GM12875 (cell line): ENCODE data around the gene SLC35C1.

Source experiments
- H3K4me3 ChIP-seq: one replicate; pipeline ENCODE4 v1.5.1; 2011; ENCODE audit warnings: low read depth, low read length, control low read depth
- TF ChIP-seq, protein P1 (sequence below): IDR thresholded peaks from 2 replicates; pipeline ENCODE4 v1.5.1; 2011; ENCODE audit warnings: low read depth, mild to moderate bottlenecking, control low read depth, inconsistent platforms, low read length, moderate library complexity, borderline replicate concordance; ENCODE audit not compliant: insufficient read depth

Gene SLC35C1

DNA sequence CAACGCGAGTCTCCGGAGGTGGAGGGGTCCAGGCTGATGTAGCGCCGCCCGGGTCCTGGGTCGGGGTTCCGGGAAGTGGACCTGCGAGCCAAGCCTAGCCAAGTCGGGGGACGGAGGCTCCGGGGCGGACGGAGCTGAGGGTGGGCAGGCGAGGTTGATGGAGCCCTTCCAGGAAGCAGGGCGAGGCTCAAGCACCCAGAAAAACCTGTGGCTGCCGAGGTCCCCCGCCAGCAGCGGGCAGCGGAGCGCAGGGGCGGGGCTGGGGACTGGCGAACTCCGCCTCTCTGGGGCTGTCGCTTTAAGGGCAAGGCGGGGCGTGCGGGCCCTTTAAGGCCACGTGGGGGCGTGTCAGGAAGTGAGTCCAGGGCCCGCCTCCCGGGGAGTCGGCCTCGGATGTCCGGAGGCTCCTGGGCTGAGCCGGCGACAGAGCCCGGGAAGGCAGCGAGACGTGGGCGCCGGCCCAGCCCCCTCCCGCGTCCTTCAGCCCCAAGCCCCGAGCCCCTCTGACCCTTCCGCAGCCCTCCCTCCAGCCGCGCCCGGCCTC lies at the start of gene SLC35C1:
Gene SLC35C1, plus strand, starts transcription at position 389 of the 544 bp plus-strand sequence. CDS start 653 bp downstream, outside the sequence.
- peak within 1 kb of the TSS; percentile 64 for H3K4me3 ChIP-seq
- TF ChIP-seq, protein P1, sequence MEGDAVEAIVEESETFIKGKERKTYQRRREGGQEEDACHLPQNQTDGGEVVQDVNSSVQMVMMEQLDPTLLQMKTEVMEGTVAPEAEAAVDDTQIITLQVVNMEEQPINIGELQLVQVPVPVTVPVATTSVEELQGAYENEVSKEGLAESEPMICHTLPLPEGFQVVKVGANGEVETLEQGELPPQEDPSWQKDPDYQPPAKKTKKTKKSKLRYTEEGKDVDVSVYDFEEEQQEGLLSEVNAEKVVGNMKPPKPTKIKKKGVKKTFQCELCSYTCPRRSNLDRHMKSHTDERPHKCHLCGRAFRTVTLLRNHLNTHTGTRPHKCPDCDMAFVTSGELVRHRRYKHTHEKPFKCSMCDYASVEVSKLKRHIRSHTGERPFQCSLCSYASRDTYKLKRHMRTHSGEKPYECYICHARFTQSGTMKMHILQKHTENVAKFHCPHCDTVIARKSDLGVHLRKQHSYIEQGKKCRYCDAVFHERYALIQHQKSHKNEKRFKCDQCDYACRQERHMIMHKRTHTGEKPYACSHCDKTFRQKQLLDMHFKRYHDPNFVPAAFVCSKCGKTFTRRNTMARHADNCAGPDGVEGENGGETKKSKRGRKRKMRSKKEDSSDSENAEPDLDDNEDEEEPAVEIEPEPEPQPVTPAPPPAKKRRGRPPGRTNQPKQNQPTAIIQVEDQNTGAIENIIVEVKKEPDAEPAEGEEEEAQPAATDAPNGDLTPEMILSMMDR: no peak

DNA sequence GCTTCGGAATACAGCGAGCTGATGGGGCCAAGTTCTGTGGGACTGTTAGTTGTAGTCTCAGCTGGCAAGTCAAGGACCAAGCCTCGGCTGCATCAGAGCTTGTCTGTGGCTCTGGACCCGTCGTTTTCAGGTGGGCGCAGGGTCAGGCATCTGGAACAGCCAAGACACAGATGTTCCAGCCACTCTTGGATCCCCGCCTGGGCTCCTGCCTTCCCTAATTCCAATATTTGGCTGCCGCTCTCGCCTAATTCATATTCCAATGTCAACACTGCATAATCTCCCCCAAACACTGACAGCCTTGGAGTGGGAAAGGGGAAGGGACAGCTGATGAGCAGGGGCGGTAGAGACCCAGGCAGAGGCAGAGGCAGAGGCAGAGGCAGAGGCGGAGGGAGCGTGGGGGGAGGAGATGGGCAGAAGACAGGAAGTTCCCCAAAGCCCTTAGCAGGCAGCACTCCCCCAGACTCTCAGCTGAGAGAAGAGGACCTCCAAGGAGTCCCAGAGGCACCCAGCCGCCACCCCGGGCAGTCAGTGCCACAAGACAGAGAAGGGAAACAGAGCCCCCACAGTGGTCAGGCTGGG lies 49.6 kb upstream of the SLC35C1 start:
- TF ChIP-seq, protein P1: no peak
- H3K4me3 ChIP-seq: no peak overlapping the region

DNA sequence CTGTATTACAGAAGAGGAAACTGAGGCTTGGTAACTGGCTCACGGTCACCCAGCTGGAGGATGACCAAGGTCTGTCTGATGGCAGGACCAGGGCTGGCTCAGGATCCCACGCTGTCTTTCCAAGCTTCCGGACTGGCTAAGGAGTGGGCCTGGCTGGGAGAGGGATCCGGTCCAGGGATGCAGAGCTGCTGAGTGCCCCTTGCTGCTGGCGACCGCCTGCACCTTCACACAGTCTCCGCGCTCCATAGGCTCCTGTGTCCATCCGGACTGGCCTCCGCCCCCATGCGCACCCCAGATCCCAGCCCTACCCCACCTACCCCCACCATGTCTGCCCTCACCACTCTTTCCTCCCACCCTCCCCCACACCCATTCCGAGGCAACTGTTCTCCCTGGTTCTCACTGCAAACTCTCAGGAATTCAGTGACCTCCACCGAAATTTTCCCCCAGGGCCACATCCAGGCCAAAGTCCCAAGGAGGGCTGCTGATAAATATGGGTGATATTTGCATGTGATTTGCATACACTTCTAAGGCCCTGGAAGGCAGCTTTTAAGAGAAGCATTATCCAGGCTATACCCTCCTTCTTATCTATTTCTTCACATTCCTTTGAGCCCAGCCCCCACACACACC lies 48.5 kb upstream of the SLC35C1 start:
- TF ChIP-seq, protein P1: no peak
- no peak overlapping the region for H3K4me3 ChIP-seq

DNA sequence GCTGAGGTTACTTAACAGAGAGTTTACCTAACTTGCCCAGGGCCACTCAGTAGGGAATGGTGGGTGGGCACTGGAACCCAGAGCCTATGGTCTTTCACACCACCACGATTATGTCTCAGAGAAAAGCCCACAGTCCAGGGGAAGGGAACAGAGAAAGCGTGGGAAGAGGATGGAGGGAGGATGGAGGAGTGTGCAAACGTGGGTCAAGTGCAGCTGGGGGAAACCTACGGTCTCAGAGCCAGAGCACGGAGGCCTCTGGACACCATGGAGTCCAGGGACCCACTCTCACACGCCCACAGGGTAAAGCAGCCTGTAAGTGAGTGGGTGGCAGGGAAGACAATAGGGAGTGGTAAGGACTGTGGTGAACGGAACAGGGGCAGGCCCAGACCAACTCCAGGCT lies 47.3 kb upstream of the SLC35C1 start:
- TF ChIP-seq, protein P1: no peak
- no peak overlapping the region for H3K4me3 ChIP-seq

DNA sequence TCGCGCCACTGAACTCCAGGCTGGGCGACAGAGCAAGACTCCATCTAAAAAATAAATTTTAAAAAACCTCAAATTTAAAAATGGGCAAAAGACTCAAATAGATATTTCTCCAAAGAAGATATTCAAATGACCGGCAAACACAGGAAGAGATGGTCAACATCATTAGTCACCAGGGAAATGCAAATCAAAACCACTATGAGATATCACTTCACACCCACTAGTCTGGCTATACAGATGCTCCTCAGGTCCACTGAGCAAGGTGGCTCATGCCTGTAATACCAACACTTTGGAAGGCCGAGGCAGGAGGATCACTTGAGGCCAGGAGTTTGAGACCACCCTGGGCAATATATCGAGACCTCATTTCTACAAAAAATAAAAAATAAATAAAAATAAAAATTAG lies 43.3 kb upstream of the SLC35C1 start:
- TF ChIP-seq, protein P1: no peak

DNA sequence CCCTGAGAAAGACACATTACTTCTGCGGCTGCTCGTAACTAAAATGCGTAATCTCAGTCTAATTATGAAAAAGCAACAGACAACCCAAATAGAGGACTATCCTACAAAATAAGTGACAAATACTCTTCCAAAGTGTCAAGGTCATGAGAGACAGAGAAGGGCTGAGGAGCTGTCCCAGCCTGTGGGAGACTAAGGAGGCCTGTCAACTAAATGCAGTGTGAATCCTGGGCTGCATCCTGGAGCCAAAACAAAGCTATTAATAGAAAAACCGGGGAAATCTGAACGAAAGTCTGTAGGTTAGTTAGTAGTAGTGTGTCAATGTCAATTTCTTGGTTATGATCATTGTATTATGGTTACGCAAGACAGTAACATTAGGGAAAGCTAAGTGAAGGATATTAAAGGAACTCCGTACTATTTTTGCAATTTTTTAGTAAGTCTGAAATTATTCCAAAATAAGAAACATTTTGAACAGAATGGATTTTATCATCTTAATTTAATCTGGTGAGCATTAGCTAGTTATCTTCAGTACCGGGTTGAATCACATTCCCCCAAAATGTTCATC lies 39.8 kb upstream of the SLC35C1 start:
- TF ChIP-seq, protein P1: no peak
- no peak overlapping the region for H3K4me3 ChIP-seq

More for the DNA sequence above, 43.3 kb upstream of the SLC35C1 start:
- no peak overlapping the region for H3K4me3 ChIP-seq
